ENCODE results near the gene SLC5A11.

The SLC5A11 gene

GRCh38 chr16:24918641-24919040 is 72.9 kb downstream of the SLC5A11 start:
- no peak overlapping the region for H3K27ac ChIP-seq
- H3K27me3 ChIP-seq (ENCODE audit: insufficient read depth, low read depth, severe bottlenecking): no peaks in the 10 kb centered on the region
- no peak for TF ChIP-seq CTCF (IDR thresholded peaks at IDR 0.05; ENCODE audit: low read depth, low read length)
- no peak for DNase-seq
- H3K9me3 ChIP-seq (ENCODE audit: severe bottlenecking): no peaks in the 10 kb centered on the region
- no peak overlapping the region for H3K4me3 ChIP-seq (ENCODE audit: low read depth, low read length)
- peaks cover 19% of the 10 kb centered on the region for H3K36me3 ChIP-seq

DNA sequence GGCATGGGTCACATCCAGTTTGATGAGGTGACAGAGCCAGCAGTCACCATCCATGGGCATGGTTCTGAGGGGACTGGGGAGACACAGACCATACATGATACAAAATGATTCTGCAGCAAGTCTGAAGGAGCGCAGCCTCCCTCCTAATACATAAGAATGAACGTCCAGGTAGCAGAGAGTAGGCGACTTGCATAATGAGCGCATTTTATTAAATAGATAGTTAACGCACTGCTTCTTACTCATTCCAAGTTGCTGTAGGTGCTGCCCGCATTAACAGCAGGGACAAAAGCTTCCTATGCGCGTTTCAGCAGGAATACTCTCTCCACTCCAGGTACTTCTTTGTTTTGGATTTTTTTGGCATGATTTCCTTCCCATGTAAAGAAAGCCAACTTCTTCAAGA is 73.8 kb downstream of the SLC5A11 start:
- Histone ChIP-seq H3K36me3 (peaks cover 19% of the 10 kb centered on the region), H3K4me3 (ENCODE audit: low read depth, low read length) (no peak overlapping the region), H3K27me3 (ENCODE audit: insufficient read depth, low read depth, severe bottlenecking) (no peaks in the 10 kb centered on the region), H3K27ac (no peak overlapping the region), H3K9me3 (ENCODE audit: severe bottlenecking) (no peaks in the 10 kb centered on the region)
- DNase-seq: no peak
- no peak for TF ChIP-seq CTCF (IDR thresholded peaks at IDR 0.05; ENCODE audit: low read depth, low read length)

- H3K36me3 ChIP-seq: peaks cover 19% of the 10 kb centered on the region
- no peak overlapping the region for H3K4me3 ChIP-seq (ENCODE audit: low read depth, low read length)
- no peak for DNase-seq
- H3K9me3 ChIP-seq (ENCODE audit: severe bottlenecking): no peaks in the 10 kb centered on the region
- TF ChIP-seq CTCF (IDR thresholded peaks at IDR 0.05; ENCODE audit: low read depth, low read length): no peak
- no peaks in the 10 kb centered on the region for H3K27me3 ChIP-seq (ENCODE audit: insufficient read depth, low read depth, severe bottlenecking)
- H3K27ac ChIP-seq: no peak overlapping the region
These were observed 74.8 kb downstream of the SLC5A11 start for GRCh38 chr16:24920568-24920967.

- H3K27me3 ChIP-seq (ENCODE audit: insufficient read depth, low read depth, severe bottlenecking): no peaks in the 10 kb centered on the region
These were observed 75.5 kb downstream of the SLC5A11 start for GRCh38 chr16:24921229-24921628.

DNA sequence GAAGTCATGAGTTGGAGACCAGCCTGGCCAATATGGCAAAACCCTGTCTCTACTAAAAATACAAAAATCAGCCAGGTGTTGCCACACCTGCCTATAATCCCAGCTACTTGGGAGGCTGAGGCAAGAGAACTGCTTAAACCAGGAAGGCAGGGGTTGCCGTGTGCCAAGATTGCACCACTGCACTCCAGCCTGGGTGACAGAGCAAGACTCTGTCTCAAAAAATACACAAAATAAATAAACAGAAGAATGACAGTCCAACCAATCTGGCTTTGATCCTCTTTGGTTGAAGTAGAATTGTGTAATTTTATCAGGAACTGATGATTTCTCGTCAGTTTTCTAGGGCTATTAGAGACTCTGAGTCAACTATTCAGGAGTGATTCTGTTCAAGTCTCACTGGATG is 79.4 kb downstream of the SLC5A11 start:
- Histone ChIP-seq H3K36me3 (peaks cover 16% of the 10 kb centered on the region), H3K9me3 (ENCODE audit: severe bottlenecking) (no peaks in the 10 kb centered on the region), H3K27ac (no peak overlapping the region), H3K4me3 (ENCODE audit: low read depth, low read length) (no peak overlapping the region), H3K27me3 (ENCODE audit: insufficient read depth, low read depth, severe bottlenecking) (no peaks in the 10 kb centered on the region)
- DNase-seq: no peak
- no peak for TF ChIP-seq CTCF (IDR thresholded peaks at IDR 0.05; ENCODE audit: low read depth, low read length)

More at GRCh38 chr16:24921229-24921628, 75.5 kb downstream of the SLC5A11 start:
- no peak for DNase-seq
- Histone ChIP-seq H3K9me3 (ENCODE audit: severe bottlenecking) (no peaks in the 10 kb centered on the region), H3K27ac (no peak overlapping the region), H3K4me3 (ENCODE audit: low read depth, low read length) (no peak overlapping the region), H3K36me3 (peaks cover 19% of the 10 kb centered on the region)
- TF ChIP-seq CTCF (IDR thresholded peaks at IDR 0.05; ENCODE audit: low read depth, low read length): no peak

DNA sequence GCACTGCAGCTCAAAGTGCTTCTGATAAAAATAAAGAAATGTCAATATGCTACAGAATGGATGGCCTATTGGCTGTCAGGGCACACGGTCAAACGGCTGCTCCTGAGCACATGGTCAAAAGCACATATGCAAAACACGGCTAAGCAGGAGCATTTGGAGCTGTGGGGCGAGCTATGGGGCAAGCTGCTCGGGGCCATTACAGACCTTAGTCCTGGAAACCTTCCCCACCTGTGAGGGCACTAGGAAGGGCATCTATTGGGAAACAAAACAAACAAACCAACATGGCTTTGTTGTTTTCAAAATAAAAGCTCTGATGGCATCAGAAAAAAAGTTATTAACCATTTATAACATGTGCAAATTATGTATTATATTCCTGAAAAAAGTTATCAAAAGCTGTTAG is 83.6 kb downstream of the SLC5A11 start:
- Histone ChIP-seq H3K27ac (no peak overlapping the region), H3K9me3 (ENCODE audit: severe bottlenecking) (no peaks in the 10 kb centered on the region), H3K27me3 (ENCODE audit: insufficient read depth, low read depth, severe bottlenecking) (no peaks in the 10 kb centered on the region), H3K4me3 (ENCODE audit: low read depth, low read length) (no peak overlapping the region), H3K36me3 (peaks cover 27% of the 10 kb centered on the region)
- DNase-seq: no peak
- TF ChIP-seq CTCF (IDR thresholded peaks at IDR 0.05; ENCODE audit: low read depth, low read length): no peak

Measured in WERI-Rb-1 (cell line).